NCI-H1417 (cell line): ENCODE measurements around the gene CARD9.
"Not testable (repeated sequence)": the region's sequence is repeated elsewhere in the genome, so short reads cannot be mapped to it uniquely, and the experiment has no call there.

ENCODE experiments used
- DNase-seq, 3 experiments: peaks; one replicate each; lab custom pipeline; 2025; lab: John Stamatoyannopoulos, UW

CARD9 gene

DNA sequence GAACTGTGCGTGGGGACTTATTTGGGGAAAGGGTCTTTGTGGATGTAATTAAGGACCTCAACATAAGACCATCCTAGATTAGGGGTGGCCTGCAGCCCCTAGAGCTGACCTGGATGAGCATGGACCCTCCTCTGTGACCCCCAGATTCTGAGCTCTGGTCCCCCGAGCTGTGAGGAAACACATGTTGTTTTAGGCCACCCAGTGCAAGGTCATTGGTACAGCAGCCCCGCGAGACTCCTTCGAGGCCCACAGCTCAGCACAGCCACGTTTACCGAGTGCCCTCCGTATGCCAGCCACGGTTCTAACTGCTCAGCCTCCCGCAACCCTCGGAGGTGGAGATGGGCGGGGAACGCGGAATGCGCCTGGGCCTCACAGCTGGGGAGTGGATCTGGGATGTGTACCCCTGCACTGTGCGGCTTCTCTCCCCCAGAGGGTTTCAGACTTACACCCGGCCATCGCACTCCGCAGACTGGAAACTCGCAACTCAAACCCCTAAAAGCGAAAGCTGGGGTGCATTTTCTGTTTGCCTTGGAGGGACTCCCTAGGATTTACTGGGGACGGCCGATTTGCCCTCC, 50.6 kb downstream of the CARD9 start:
- peak in 2 of 3 experiments; percentile 51 to 53 for DNase-seq

- no peak for DNase-seq
These were observed 51.9 kb downstream of the CARD9 start for GRCh38 chr9:136321561-136321960.

- not testable (repeated sequence) for DNase-seq
These were observed 52.5 kb downstream of the CARD9 start for GRCh38 chr9:136320972-136321371.

- not testable (repeated sequence) for DNase-seq
These were observed 53.5 kb downstream of the CARD9 start for GRCh38 chr9:136319955-136320354.

GRCh38 chr9:136319244-136319643, 54.2 kb downstream of the CARD9 start:
- DNase-seq, result not testable (repeated sequence)

GRCh38 chr9:136318776-136319241, 54.7 kb downstream of the CARD9 start:
- no peak for DNase-seq

DNA sequence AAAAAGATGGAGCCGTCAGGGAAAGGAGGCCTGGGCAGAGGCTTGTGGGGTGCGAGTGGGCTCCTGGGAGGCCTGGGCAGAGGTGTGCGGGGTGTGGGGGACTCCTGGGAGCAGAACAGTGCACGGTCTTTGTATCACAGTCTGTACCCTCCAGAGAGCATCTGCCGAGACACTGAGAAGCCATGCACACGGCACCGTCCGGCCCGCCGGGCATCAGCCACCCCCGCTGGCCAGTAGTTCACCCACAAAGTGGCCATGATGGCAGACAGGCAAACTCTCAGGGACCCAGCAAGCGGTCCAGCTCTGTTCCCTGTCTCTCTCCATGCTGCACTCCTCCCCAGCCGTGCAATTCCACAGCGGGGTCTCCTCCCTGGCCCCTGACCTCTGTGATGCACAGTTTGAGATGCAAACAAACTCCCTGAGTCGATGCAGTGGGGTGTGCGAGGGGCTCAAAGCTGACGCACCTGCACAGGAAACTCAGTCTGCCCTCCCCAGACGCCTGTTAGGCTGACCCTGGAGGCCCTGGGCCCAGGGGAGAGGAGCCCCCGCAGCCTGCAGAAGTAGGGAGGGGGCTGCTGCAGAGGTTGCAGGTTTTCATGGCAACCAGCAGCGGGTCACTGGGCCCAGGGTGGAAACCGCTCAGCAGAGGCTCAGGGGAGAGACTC, 55.2 kb downstream of the CARD9 start:
- no peak for DNase-seq

DNA sequence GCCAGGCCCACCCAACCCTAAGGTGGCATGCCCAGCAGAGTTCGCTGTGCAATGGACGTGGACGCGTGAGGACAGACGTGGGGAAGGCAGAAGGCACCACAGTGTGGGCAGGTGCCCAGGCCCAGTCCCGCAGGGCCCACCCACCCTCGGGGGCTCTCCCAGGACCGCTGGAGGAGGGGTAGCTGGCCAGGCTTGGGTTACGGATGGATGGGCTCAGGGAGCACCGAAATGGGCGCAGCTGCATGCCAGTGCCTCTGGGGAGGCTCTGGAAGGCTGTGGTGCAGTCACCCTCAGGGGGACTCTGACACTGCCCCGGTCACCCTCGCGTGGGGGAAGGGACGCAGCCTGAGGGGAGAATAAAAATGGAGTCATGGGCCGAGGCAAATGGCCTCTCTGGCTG, 55.8 kb downstream of the CARD9 start:
- DNase-seq, result no peak

GRCh38 chr9:136316896-136317676, 56.4 kb downstream of the CARD9 start:
- DNase-seq, result no peak

DNA sequence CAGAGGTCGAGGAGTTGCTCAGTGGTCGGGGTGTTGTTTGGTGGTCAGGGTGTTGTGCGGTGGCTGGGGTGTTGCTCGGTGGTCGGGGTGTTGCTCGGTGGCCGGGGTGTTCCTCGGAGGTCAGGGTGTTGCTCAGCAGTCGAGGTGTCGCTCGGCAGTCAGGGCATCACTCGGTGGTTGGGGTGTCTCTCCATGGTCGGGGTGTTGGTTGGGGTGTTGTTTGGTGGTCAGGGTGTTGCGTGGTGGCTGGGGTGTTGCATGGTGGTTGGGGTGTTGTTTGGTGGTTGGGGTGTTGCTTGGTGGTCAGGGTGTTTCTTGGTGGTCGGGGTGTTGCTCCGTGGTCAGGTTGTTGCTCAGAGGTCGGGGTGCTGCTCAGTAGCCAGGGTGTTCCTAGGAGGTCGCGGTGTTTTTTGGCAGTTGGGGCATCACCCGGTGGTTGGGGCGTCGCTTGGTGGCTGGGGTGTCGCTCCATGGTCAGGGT, 57.2 kb downstream of the CARD9 start:
- DNase-seq, result no peak

- DNase-seq, result no peak
These were observed 58.5 kb downstream of the CARD9 start for GRCh38 chr9:136314944-136315343.

GRCh38 chr9:136314056-136314416, 59.4 kb downstream of the CARD9 start:
- DNase-seq, result no peak
